ENCODE results near the gene NINJ1. TPM values are rescaled to one million over a fixed set of nuclear protein-coding genes. Genes with fewer than 3 reads are reported as not detected.

The NINJ1 gene
- total and polyA plus RNA-seq, 2 of the 8 experiments (the other 6 are each of a cell fraction or from before 2014, with no cell fraction given), result 28.2 to 65.6 TPM

DNA sequence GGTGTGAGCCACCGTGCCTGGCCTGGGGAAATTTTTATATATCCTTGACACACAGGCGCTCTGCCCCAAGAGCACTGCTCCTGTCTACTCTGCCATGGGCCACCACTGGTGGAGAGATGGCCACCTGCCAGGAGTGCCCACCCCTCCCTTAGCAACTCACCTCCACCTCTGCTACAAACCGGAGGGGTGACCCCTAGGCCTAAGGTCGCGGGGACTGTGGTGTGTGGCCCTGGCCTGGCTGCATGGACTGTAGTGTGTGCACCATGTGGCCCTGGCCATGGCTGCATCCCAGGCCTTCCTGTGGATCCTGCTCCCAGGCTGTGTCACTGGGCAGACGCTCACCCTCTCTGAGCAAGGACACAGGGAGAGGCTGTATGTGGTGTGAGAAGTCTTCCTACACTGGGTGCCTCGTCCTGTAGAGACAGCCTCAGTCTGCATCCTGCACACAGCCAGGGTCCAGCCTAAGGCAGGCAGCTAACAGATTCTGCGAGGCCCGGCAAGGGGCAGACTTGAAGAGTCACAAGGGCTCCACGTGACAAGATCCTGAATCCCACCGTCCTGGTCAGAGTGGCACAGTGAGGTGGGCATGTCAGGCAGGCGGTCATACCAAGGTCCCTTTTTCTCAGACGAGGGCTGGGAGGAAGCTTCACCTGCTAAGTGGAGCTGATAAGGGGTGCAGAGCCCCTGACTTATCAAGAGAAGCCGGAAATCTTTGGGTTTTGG is 10.3 kb downstream of the NINJ1 start:
- H2BK120ac ChIP-seq (replicated peaks; ENCODE audit: low read depth, low read length), result no peak overlapping the region
- no peak overlapping the region for H2BK12ac ChIP-seq (ENCODE audit: low read depth, low read length)
- DNase-seq (ENCODE audit: low read depth in 1 of 2, low spot score in 2 of 2) (no peak), FAIRE-seq (no peak)
- ChIA-PET POLR2A (ENCODE audit: partially characterized antibody) (no interaction called here), CTCF (ENCODE audit: partially characterized antibody) (interaction anchor here (1.0 to 8.5 kb wide), 7 partner anchors 10 to 167 kb away, joined by 3 to 96 read pairs (median 4); no protein-coding TSS in a partner anchor)
- H3K18ac ChIP-seq (ENCODE audit: extremely low read depth, low read length), result no peak overlapping the region
- H2AK5ac ChIP-seq (ENCODE audit: low read depth, low read length), result no peak overlapping the region
- H3K14ac ChIP-seq (ENCODE audit: insufficient read length), result no peak overlapping the region
- H3K27ac ChIP-seq (ENCODE audit: low read depth, low read length), result no peak overlapping the region
- no peak overlapping the region for H4K8ac ChIP-seq (ENCODE audit: extremely low read depth, insufficient read depth, low read length)
- no peak overlapping the region for H4K5ac ChIP-seq (ENCODE audit: insufficient read length, low read depth, low read length)
- H3K4me1 ChIP-seq (replicated peaks in 1 of 4; ENCODE audit: control insufficient read depth in 3 of 4, insufficient read depth in 4 of 4, low read length in 3 of 4), result peaks cover 0 to 14% (median 9%) of the 10 kb centered on the region in 4 experiments; a peak in 6 of 7 replicates
- no peak overlapping the region for H2AFZ ChIP-seq (ENCODE audit: low read length)
- H3K79me1 ChIP-seq (ENCODE audit: low read depth, low read length), result peaks cover 4% of the 10 kb centered on the region
- peaks cover 0 to 2% of the 10 kb centered on the region in 2 experiments; a peak in 1 of 4 replicates for H3K79me2 ChIP-seq (ENCODE audit: control insufficient read depth in 1 of 2, insufficient read depth in 2 of 2, low read length in 2 of 2)
- H3K4ac ChIP-seq (replicated peaks; ENCODE audit: insufficient read length, low read depth, low read length), result no peak overlapping the region
- H4K91ac ChIP-seq (replicated peaks; ENCODE audit: insufficient read length, low read length), result no peak overlapping the region
- no peak overlapping the region for H3K56ac ChIP-seq (replicated peaks; ENCODE audit: insufficient read length, low read depth, low read length)
- no peak overlapping the region for H3K4me2 ChIP-seq (ENCODE audit: insufficient read depth in 1 of 2, low read depth in 2 of 2, low read length in 2 of 2)
- TF ChIP-seq TAF1 (IDR thresholded peaks at IDR 0.05; ENCODE audit: low read depth, low read length) (no peak), POLR2A (IDR thresholded peaks at IDR 0.05; ENCODE audit: control extremely low read depth in 1 of 2, low read depth in 2 of 2, low read length in 2 of 2) (no peak), HDAC6 (IDR thresholded peaks at IDR 0.05; ENCODE audit: low read depth, low read length) (no peak), BCL11A (IDR thresholded peaks at IDR 0.05; ENCODE audit: low read depth in 2 of 2, low read length in 2 of 2) (no peak)
- no peak overlapping the region for H3K23ac ChIP-seq (ENCODE audit: insufficient read length)
- H3K4me3 ChIP-seq (ENCODE audit: extremely low read depth in 1 of 4, insufficient read depth in 2 of 4, low read depth in 3 of 4, low read length in 4 of 4), result no peak overlapping the region
- no peak overlapping the region for H2BK5ac ChIP-seq (ENCODE audit: low read depth, low read length)
- 85% methylated on average over 14 of the region's 14 CpGs; no CpG with 5 or more reads in 1 of the 2 experiments for WGBS, 2 experiments (ENCODE audit: extremely low coverage in 1 of 2, insufficient coverage in 1 of 2, insufficient read length in 1 of 2, insufficient replicate concordance in 2 of 2, low coverage in 1 of 2, low lambda C conversion rate in 2 of 2, missing lambda C conversion rate in 1 of 2)
- H3K9me3 ChIP-seq (ENCODE audit: insufficient read depth in 2 of 2, low read depth in 1 of 2, low read length in 1 of 2), result no peaks in the 10 kb centered on the region
- 0 out of 2 replicates have a peak, but pooled peaks cover 1% of the 10 kb centered on the region for H3K23me2 ChIP-seq (ENCODE audit: low read depth, low read length)
- H2BK20ac ChIP-seq (ENCODE audit: low read length), result no peak overlapping the region
- peaks cover 0 to 18% of the 10 kb centered on the region in 2 experiments for H4K20me1 ChIP-seq (replicated peaks in 1 of 2; ENCODE audit: control insufficient read depth in 1 of 2, insufficient read depth in 2 of 2, low read length in 2 of 2)
- H2BK15ac ChIP-seq (ENCODE audit: low read length), result no peak overlapping the region
- H3K27me3 ChIP-seq (replicated peaks in 1 of 4; ENCODE audit: control insufficient read depth in 3 of 4, extremely low read depth in 1 of 4, insufficient read depth in 3 of 4, low read length in 3 of 4), result no peaks in the 10 kb centered on the region; a peak in 1 of 7 replicates
- H3K36me3 ChIP-seq (ENCODE audit: control insufficient read depth in 2 of 4, insufficient read depth in 4 of 4, low read length in 3 of 4), result peaks cover 0 to 4% (median 0%) of the 10 kb centered on the region in 4 experiments; a peak in 1 of 8 replicates
- no peak overlapping the region for H3K9ac ChIP-seq (replicated peaks in 1 of 4; ENCODE audit: extremely low read depth in 1 of 4, low read depth in 3 of 4, low read length in 3 of 4)

Data from H1 (cell line).